IPS DF 6.9 (cell line): ENCODE measurements around the gene DDIT3.

Experiments used
- DNase-seq: peaks from one replicate; pipeline ENCODE4 v3.0.0-alpha.2; 2013; ENCODE audit warnings: low read depth, low spot score
- H3K27ac ChIP-seq: one replicate; pipeline ENCODE4 v1.5.1; 2013; ENCODE audit warnings: low read length, control low read depth
- H3K27me3 ChIP-seq: 2 replicates; pipeline ENCODE4 v1.6.1; 2013; ENCODE audit warnings: mild to moderate bottlenecking, low read length; ENCODE audit not compliant: control insufficient read depth, insufficient read depth
- H3K36me3 ChIP-seq: 2 replicates; pipeline ENCODE4 v1.6.1; 2013; ENCODE audit warnings: low read length; ENCODE audit not compliant: control insufficient read depth, insufficient read depth
- H3K4me1 ChIP-seq: 2 replicates; pipeline ENCODE4 v1.6.1; 2013; ENCODE audit warnings: low read length; ENCODE audit not compliant: control insufficient read depth, insufficient read depth
- H3K4me3 ChIP-seq: 2 replicates; pipeline ENCODE4 v1.5.1; 2013; ENCODE audit warnings: mild to moderate bottlenecking, low read length
- H3K9me3 ChIP-seq: 2 replicates; pipeline ENCODE4 v1.6.1; 2013; ENCODE audit warnings: low read length, inconsistent platforms; ENCODE audit not compliant: control insufficient read depth, insufficient read depth
- WGBS: extraction: QIAGEN DNeasy Blood & Tissue Kit; methylation state at CpG from one replicate; pipeline ENCODE4 v1.1.7; 2013; ENCODE audit warnings: mixed read lengths, missing lambda C conversion rate; ENCODE audit not compliant: insufficient read length, insufficient coverage; 5-methylcytosine and 5-hydroxymethylcytosine counted together

Gene DDIT3

GRCh38 chr12:57553343-57554202 is 33.3 kb upstream of the DDIT3 start:
- Histone ChIP-seq H3K27me3 (no peaks in the 10 kb centered on the region), H3K36me3 (no peaks in the 10 kb centered on the region)

GRCh38 chr12:57552835-57553313 is 32.6 kb upstream of the DDIT3 start:
- no peak overlapping the region for H3K4me3 ChIP-seq
- no CpG with 5 or more reads among the region's 6 CpGs for WGBS
- H3K27ac ChIP-seq: no peak overlapping the region
- DNase-seq: no peak
- no peaks in the 10 kb centered on the region for H3K27me3 ChIP-seq
- no peaks in the 10 kb centered on the region for H3K9me3 ChIP-seq
- no peaks in the 10 kb centered on the region for H3K36me3 ChIP-seq
- H3K4me1 ChIP-seq: peaks cover 4% of the 10 kb centered on the region; the same call in 1 of the 2 replicates

More at GRCh38 chr12:57553343-57554202, 33.3 kb upstream of the DDIT3 start:
- H3K4me3 ChIP-seq: no peak overlapping the region
- no peak overlapping the region for H3K27ac ChIP-seq
- peaks cover 4% of the 10 kb centered on the region; the same call in 1 of the 2 replicates for H3K4me1 ChIP-seq
- no CpG with 5 or more reads among the region's 7 CpGs for WGBS
- H3K9me3 ChIP-seq: no peaks in the 10 kb centered on the region
- DNase-seq: no peak

- Histone ChIP-seq H3K36me3 (no peaks in the 10 kb centered on the region), H3K4me3 (no peak overlapping the region), H3K4me1 (peaks cover 4% of the 10 kb centered on the region; the same call in 1 of the 2 replicates), H3K27ac (no peak overlapping the region), H3K9me3 (no peaks in the 10 kb centered on the region), H3K27me3 (no peaks in the 10 kb centered on the region)
- WGBS: no CpG with 5 or more reads among the region's 2 CpGs
- no peak for DNase-seq
Observed at GRCh38 chr12:57552306-57552651, 32.0 kb upstream of the DDIT3 start.

GRCh38 chr12:57551637-57552305 is 31.5 kb upstream of the DDIT3 start:
- no peak for DNase-seq
- WGBS: no CpG with 5 or more reads among the region's 3 CpGs

GRCh38 chr12:57550641-57551549 is 30.6 kb upstream of the DDIT3 start:
- no CpG with 5 or more reads among the region's 7 CpGs for WGBS
- H3K36me3 ChIP-seq: no peaks in the 10 kb centered on the region
- no peaks in the 10 kb centered on the region for H3K9me3 ChIP-seq
- H3K4me1 ChIP-seq: peaks cover 6% of the 10 kb centered on the region; the same call in 1 of the 2 replicates
- DNase-seq: no peak
- H3K4me3 ChIP-seq: peak overlapping the region; percentile 93; the same call in 1 of the 2 replicates
- H3K27me3 ChIP-seq: no peaks in the 10 kb centered on the region
- H3K27ac ChIP-seq: no peak overlapping the region

More at GRCh38 chr12:57551637-57552305, 31.5 kb upstream of the DDIT3 start:
- Histone ChIP-seq H3K27ac (no peak overlapping the region), H3K27me3 (no peaks in the 10 kb centered on the region), H3K36me3 (no peaks in the 10 kb centered on the region), H3K4me3 (no peak overlapping the region), H3K9me3 (no peaks in the 10 kb centered on the region), H3K4me1 (peaks cover 4% of the 10 kb centered on the region; the same call in 1 of the 2 replicates)

- no peaks in the 10 kb centered on the region for H3K36me3 ChIP-seq
- H3K4me3 ChIP-seq: peak within 1 kb of the TSS; percentile 93
- H3K9me3 ChIP-seq: no peaks in the 10 kb centered on the region
- peaks cover 6% of the 10 kb centered on the region; the same call in 1 of the 2 replicates for H3K4me1 ChIP-seq
- no peak within 1 kb of the TSS for H3K27ac ChIP-seq
- DNase-seq: no peak
- no CpG with 5 or more reads among the region's 52 CpGs for WGBS
- H3K27me3 ChIP-seq: no peaks in the 10 kb centered on the region
Observed at GRCh38 chr12:57549909-57550640, 29.8 kb upstream of the DDIT3 start, which contains the start of gene KIF5A. TSS of gene KIF5A (plus strand) at chr12:57550044. CDS start at chr12:57550272, 228 bp downstream.

- no peaks in the 10 kb centered on the region for H3K36me3 ChIP-seq
- no CpG with 5 or more reads among the region's 13 CpGs for WGBS
- no peaks in the 10 kb centered on the region for H3K9me3 ChIP-seq
Observed at GRCh38 chr12:57549203-57549908, 29.0 kb upstream of the DDIT3 start.

GRCh38 chr12:57548488-57548887 is 28.2 kb upstream of the DDIT3 start:
- no CpG with 5 or more reads among the region's 2 CpGs for WGBS
- Histone ChIP-seq H3K36me3 (no peaks in the 10 kb centered on the region), H3K4me1 (peaks cover 6% of the 10 kb centered on the region; the same call in 1 of the 2 replicates), H3K27me3 (no peaks in the 10 kb centered on the region), H3K9me3 (no peaks in the 10 kb centered on the region), H3K27ac (no peak overlapping the region), H3K4me3 (no peak overlapping the region)
- no peak for DNase-seq

More at GRCh38 chr12:57549203-57549908, 29.0 kb upstream of the DDIT3 start:
- peaks cover 6% of the 10 kb centered on the region; the same call in 1 of the 2 replicates for H3K4me1 ChIP-seq
- H3K4me3 ChIP-seq: peak overlapping the region; percentile 93; the same call in 1 of the 2 replicates
- H3K27ac ChIP-seq: no peak overlapping the region
- H3K27me3 ChIP-seq: no peaks in the 10 kb centered on the region
- DNase-seq: no peak

- H3K9me3 ChIP-seq: no peaks in the 10 kb centered on the region
- H3K27me3 ChIP-seq: no peaks in the 10 kb centered on the region
- H3K4me3 ChIP-seq: no peak overlapping the region
- DNase-seq: no peak
- no peak overlapping the region for H3K27ac ChIP-seq
- 100% methylated on average over 2 of the region's 2 CpGs for WGBS
- peaks cover 6% of the 10 kb centered on the region; the same call in 1 of the 2 replicates for H3K4me1 ChIP-seq
- H3K36me3 ChIP-seq: no peaks in the 10 kb centered on the region
Observed at GRCh38 chr12:57548013-57548315, 27.6 kb upstream of the DDIT3 start.
